A549 (cell line): ENCODE data around the gene PLA2G4F.

Experiments
- BHLHE40 ChIP-seq: IDR thresholded peaks from 2 replicates; pipeline ENCODE4 v1.6.1; 2012; ENCODE audit warnings: low read depth, low read length, inconsistent platforms
- CTCF ChIP-seq: fragments of >200 bp; sonication (Bioruptor Twin); formaldehyde crosslinking; IDR thresholded peaks from 3 replicates; pipeline ENCODE4 v1.5.1; 2016
- EP300 ChIP-seq, 2 experiments: fragments of >200 bp; sonication (Bioruptor Twin); formaldehyde crosslinking; IDR thresholded peaks; 2 replicates in 1 of 2; 3 replicates in 1 of 2; pipeline ENCODE4 v1.6.1; 2016 to 2017
- FOSB ChIP-seq: fragments of 250-450 bp; sonication (Bioruptor Pico); IDR thresholded peaks from 2 replicates; pipeline ENCODE4 v1.5.0; 2020; ENCODE audit warnings: mild to moderate bottlenecking, moderate library complexity
- HDAC2 ChIP-seq: fragments of 200-600 bp; sonication (generic); IDR thresholded peaks from 2 replicates; pipeline ENCODE4 v1.6.1; 2016
- JUNB ChIP-seq: fragments of >200 bp; sonication (Bioruptor Twin); formaldehyde crosslinking; IDR thresholded peaks from 2 replicates; pipeline ENCODE4 v1.6.1; 2016
- MAX ChIP-seq: IDR thresholded peaks from 2 replicates; pipeline ENCODE4 v1.6.1; 2012
- NFE2L2 ChIP-seq: fragments of 150-350 bp; conservative IDR thresholded peaks from 2 replicates; pipeline ENCODE4 v1.6.1; 2014; ENCODE audit warnings: low read length
- PBX3 ChIP-seq: IDR thresholded peaks from 2 replicates; pipeline ENCODE4 v1.6.1; 2012
- PHF8 ChIP-seq: fragments of 200-600 bp; sonication (generic); IDR thresholded peaks from 2 replicates; pipeline ENCODE4 v1.6.1; 2016; ENCODE audit warnings: low read depth, mild to moderate bottlenecking, antibody characterized with exemption, moderate library complexity, borderline replicate concordance
- POLR2A ChIP-seq: IDR thresholded peaks from 2 replicates; pipeline ENCODE4 v1.6.1; 2012; ENCODE audit warnings: mild to moderate bottlenecking, low read length
- REST ChIP-seq: fragments of 200-600 bp; sonication (generic); IDR thresholded peaks from 2 replicates; pipeline ENCODE4 v1.6.1; 2016; ENCODE audit warnings: antibody characterized with exemption, mild to moderate bottlenecking, moderate library complexity
- RFX5 ChIP-seq: fragments of 450-650 bp; IDR thresholded peaks from 2 replicates; pipeline ENCODE4 v1.7.1; 2014; ENCODE audit warnings: antibody characterized with exemption, mild to moderate bottlenecking, moderate library complexity
- USF2 ChIP-seq: fragments of 450-650 bp; IDR thresholded peaks from 2 replicates; pipeline ENCODE4 v1.6.1; 2014; ENCODE audit warnings: antibody characterized with exemption

GRCh38 chr15:42146551-42147430, 9.6 kb downstream of the PLA2G4F start:
- TF ChIP-seq MAX (no peak), EP300 (IDR thresholded peaks at IDR 0.05) (no peak), PHF8 (no peak), FOSB (CRISPR knock-in tag) (no peak), RFX5 (no peak), CTCF (no peak), BHLHE40 (no peak), POLR2A (no peak), USF2 (no peak), PBX3 (no peak), HDAC2 (no peak), NFE2L2 (no peak), REST (no peak), JUNB (no peak)
